SU-DHL-6 (cell line): ENCODE measurements around the gene ATP8A2.

Experiments used
- H2AFZ ChIP-seq: fragments of 200-600 bp; sonication (generic); 2 replicates; pipeline ENCODE4 v1.6.1; 2014; ENCODE audit warnings: low read depth, mild to moderate bottlenecking, moderate library complexity, mixed read lengths, antibody characterized with exemption, low read length; ENCODE audit not compliant: severe bottlenecking
- H3F3A ChIP-seq: fragments of 200-600 bp; shearing (Covaris generic); 2 replicates; pipeline ENCODE4 v1.6.0; 2016; ENCODE audit warnings: antibody characterized with exemption, mild to moderate bottlenecking; ENCODE audit not compliant: insufficient read depth
- H3K27ac ChIP-seq: fragments of 200-600 bp; sonication (generic); 2 replicates; pipeline ENCODE4 v1.5.1; 2016; ENCODE audit warnings: low read depth, mild to moderate bottlenecking, low read length, moderate library complexity, mixed read lengths
- H3K27me3 ChIP-seq: fragments of 200-600 bp; sonication (generic), shearing (Covaris generic); 2 replicates; pipeline ENCODE4 v1.6.0; 2014; ENCODE audit warnings: mild to moderate bottlenecking, low read length
- H3K36me3 ChIP-seq: fragments of 200-600 bp; sonication (generic); 2 replicates; pipeline ENCODE4 v1.6.1; 2014; ENCODE audit warnings: mild to moderate bottlenecking, low read length, mixed read lengths
- H3K4me2 ChIP-seq: fragments of 300-600, 200-600 bp; shearing (Covaris generic), sonication (generic); 2 replicates; pipeline ENCODE4 v1.6.0; 2014; ENCODE audit warnings: low read length, low read depth, mild to moderate bottlenecking; ENCODE audit not compliant: poor library complexity, severe bottlenecking
- H3K4me3 ChIP-seq: fragments of 200-600 bp; sonication (generic); 2 replicates; pipeline ENCODE4 v1.5.1; 2014; ENCODE audit warnings: antibody characterized with exemption, low read length, mild to moderate bottlenecking, mixed read lengths; ENCODE audit not compliant: insufficient read depth, poor library complexity, severe bottlenecking
- H3K79me2 ChIP-seq: fragments of 200-600 bp; sonication (generic); 2 replicates; pipeline ENCODE4 v1.6.1; 2014; ENCODE audit warnings: mild to moderate bottlenecking, low read length, moderate library complexity; ENCODE audit not compliant: insufficient read depth
- H3K9ac ChIP-seq: fragments of 200-600 bp; sonication (generic); 2 replicates; pipeline ENCODE4 v1.7.0; 2014; ENCODE audit warnings: mild to moderate bottlenecking, low read length
- H3K9me2 ChIP-seq: fragments of 200-600 bp; sonication (generic); replicated peaks from 2 replicates; pipeline ENCODE4 v1.6.1; 2014; ENCODE audit warnings: low read length; ENCODE audit not compliant: insufficient read depth
- H3K9me3 ChIP-seq: fragments of 200-600 bp; sonication (generic); 2 replicates; pipeline ENCODE4 v1.6.1; 2014; ENCODE audit warnings: low read length, mixed read lengths; ENCODE audit not compliant: insufficient read depth
- H4K20me1 ChIP-seq: fragments of 200-600 bp; sonication (generic); 2 replicates; pipeline ENCODE4 v1.6.1; 2014; ENCODE audit warnings: low read depth, mild to moderate bottlenecking, antibody characterized with exemption, low read length, moderate library complexity, mixed read lengths
- EZH2phosphoT487 ChIP-seq: fragments of 200-600 bp; sonication (generic), shearing (Covaris generic); conservative IDR thresholded peaks from 2 replicates; pipeline ENCODE4 v1.6.1; 2018; ENCODE audit warnings: mild to moderate bottlenecking, antibody characterized with exemption, low read length, moderate library complexity, mixed read lengths
- TF ChIP-seq, protein P1 (sequence below): fragments of 200-600 bp; sonication (generic); IDR thresholded peaks from one replicate; pipeline ENCODE4 v1.5.1; 2017; ENCODE audit warnings: antibody characterized with exemption, mild to moderate bottlenecking, low read length, moderate library complexity; ENCODE audit not compliant: insufficient read depth, poor library complexity, severe bottlenecking

ATP8A2 gene

DNA sequence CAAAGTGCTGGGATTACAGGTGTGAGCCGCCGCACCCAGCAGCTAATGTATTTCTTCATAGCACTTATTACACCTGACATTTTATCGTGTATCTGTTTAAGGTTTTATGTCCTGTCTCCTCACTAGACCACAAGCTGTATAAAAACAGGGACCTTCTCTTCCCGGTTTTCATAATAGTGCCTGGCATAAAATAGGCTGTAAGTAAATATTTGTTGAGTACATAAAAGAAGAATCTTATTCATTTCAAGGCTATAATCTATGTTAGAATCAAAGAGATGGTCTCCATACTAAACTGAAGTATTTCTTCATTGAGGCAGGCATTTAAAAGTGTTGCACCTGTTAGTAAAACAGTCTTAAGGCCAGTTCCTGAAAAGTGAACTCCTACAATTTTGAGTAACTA is 486.1 kb downstream of the ATP8A2 start:
- Histone ChIP-seq H3K9me3 (no peaks in the 10 kb centered on the region), H3K4me3 (no peak overlapping the region), H3K27ac (no peak overlapping the region), H3K79me2 (no peaks in the 10 kb centered on the region), H3K27me3 (no peaks in the 10 kb centered on the region), H3K9me2 (no peaks in the 10 kb centered on the region), H2AFZ (no peak overlapping the region), H3K9ac (no peak overlapping the region), H3K4me2 (no peak overlapping the region), H3K36me3 (no peaks in the 10 kb centered on the region), H4K20me1 (no peaks in the 10 kb centered on the region), H3F3A (no peaks in the 10 kb centered on the region)
- no peak for TF ChIP-seq EZH2phosphoT487
- TF ChIP-seq, protein P1, sequence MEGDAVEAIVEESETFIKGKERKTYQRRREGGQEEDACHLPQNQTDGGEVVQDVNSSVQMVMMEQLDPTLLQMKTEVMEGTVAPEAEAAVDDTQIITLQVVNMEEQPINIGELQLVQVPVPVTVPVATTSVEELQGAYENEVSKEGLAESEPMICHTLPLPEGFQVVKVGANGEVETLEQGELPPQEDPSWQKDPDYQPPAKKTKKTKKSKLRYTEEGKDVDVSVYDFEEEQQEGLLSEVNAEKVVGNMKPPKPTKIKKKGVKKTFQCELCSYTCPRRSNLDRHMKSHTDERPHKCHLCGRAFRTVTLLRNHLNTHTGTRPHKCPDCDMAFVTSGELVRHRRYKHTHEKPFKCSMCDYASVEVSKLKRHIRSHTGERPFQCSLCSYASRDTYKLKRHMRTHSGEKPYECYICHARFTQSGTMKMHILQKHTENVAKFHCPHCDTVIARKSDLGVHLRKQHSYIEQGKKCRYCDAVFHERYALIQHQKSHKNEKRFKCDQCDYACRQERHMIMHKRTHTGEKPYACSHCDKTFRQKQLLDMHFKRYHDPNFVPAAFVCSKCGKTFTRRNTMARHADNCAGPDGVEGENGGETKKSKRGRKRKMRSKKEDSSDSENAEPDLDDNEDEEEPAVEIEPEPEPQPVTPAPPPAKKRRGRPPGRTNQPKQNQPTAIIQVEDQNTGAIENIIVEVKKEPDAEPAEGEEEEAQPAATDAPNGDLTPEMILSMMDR: no peak

DNA sequence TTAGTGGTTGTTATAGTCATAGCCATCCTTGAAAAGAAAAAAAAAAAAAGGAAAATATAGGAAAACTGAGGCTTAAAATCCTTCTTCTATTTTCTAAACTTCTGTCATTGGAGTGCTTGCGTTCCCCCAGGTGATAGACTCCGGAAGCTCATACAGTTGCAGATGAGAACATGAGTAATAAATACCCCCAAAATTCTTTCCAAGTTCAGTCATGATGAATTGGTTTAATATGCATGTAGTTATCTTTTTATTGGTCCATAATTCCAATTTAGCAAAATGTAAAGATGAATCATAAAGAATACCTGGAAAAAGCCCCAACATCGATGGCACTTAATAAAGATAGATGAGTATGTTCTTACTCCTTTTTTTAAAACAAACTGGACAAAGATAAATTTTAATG is 487.8 kb downstream of the ATP8A2 start:
- Histone ChIP-seq H3F3A (no peaks in the 10 kb centered on the region), H3K9me3 (no peaks in the 10 kb centered on the region), H3K27me3 (no peaks in the 10 kb centered on the region), H3K4me3 (no peak overlapping the region), H4K20me1 (no peaks in the 10 kb centered on the region), H3K36me3 (no peaks in the 10 kb centered on the region), H3K9me2 (no peaks in the 10 kb centered on the region), H2AFZ (no peak overlapping the region), H3K9ac (no peak overlapping the region), H3K4me2 (no peak overlapping the region), H3K79me2 (no peaks in the 10 kb centered on the region), H3K27ac (no peak overlapping the region)
- TF ChIP-seq, protein P1: no peak
- TF ChIP-seq EZH2phosphoT487: no peak

DNA sequence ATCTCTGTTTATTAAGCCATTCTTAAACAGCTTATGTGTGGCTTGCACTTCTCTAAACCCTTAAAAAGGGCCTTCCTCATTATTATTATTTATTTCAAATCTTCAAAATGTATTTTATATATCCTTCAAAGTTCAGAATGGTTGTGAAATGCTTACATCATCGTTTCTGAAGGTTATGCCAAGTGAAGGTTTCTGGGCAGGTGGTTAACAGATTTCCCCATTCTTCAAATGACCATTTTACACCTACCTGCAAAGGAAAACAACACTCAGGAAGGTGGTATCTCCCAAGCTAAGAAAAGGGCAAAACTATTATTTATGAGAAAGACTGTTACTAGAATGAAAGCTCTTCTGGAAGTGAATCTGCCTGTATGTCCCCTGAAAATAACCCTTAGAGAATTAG is 488.5 kb downstream of the ATP8A2 start:
- Histone ChIP-seq H3K9ac (no peak overlapping the region), H3K9me2 (no peaks in the 10 kb centered on the region), H3K27me3 (no peaks in the 10 kb centered on the region), H4K20me1 (no peaks in the 10 kb centered on the region), H3K9me3 (no peaks in the 10 kb centered on the region), H3K4me3 (no peak overlapping the region), H3K4me2 (no peak overlapping the region), H3K27ac (no peak overlapping the region), H3K36me3 (no peaks in the 10 kb centered on the region), H3K79me2 (no peaks in the 10 kb centered on the region), H2AFZ (no peak overlapping the region), H3F3A (no peaks in the 10 kb centered on the region)
- TF ChIP-seq EZH2phosphoT487: no peak
- TF ChIP-seq, protein P1: no peak
